NOMO-1 treated with dmso at 0.1 percent for 144 hours (cell line): Measurements from ENCODE around the gene COX10.
"Not testable (repeated sequence)": the region's sequence is repeated elsewhere in the genome, so short reads cannot be mapped to it uniquely, and the experiment has no call there.

Experiments
- DNase-seq: peaks from one replicate; lab custom pipeline; 2025; ENCODE audit not compliant: unreplicated experiment; lab: John Stamatoyannopoulos, UW

Gene COX10

GRCh38 chr17:14118951-14119350 lies 49.6 kb downstream of the COX10 start:
- no peak for DNase-seq

- DNase-seq: no peak
Measured at GRCh38 chr17:14119546-14119945, 50.2 kb downstream of the COX10 start.

- DNase-seq: no peak
Measured at GRCh38 chr17:14121952-14122351, 52.6 kb downstream of the COX10 start.

- no peak for DNase-seq
Measured at GRCh38 chr17:14123619-14124278, 54.4 kb downstream of the COX10 start.

- no peak for DNase-seq
Measured at GRCh38 chr17:14124854-14125253, 55.5 kb downstream of the COX10 start.

GRCh38 chr17:14125518-14126137 lies 56.3 kb downstream of the COX10 start:
- no peak for DNase-seq

- no peak for DNase-seq
Measured at GRCh38 chr17:14133104-14133503, 63.8 kb downstream of the COX10 start.

- DNase-seq: no peak
Measured at GRCh38 chr17:14134456-14134855, 65.2 kb downstream of the COX10 start.

- DNase-seq: no peak
Measured at GRCh38 chr17:14135906-14136590, 66.7 kb downstream of the COX10 start.

- DNase-seq: no peak
Measured at GRCh38 chr17:14138649-14139048, 69.3 kb downstream of the COX10 start.

- DNase-seq: no peak
Measured at GRCh38 chr17:14143688-14144087, 74.4 kb downstream of the COX10 start.

GRCh38 chr17:14144508-14144907 lies 75.2 kb downstream of the COX10 start:
- DNase-seq: no peak

- DNase-seq: no peak
Measured at GRCh38 chr17:14149751-14150150, 80.4 kb downstream of the COX10 start.

- no peak for DNase-seq
Measured at GRCh38 chr17:14150619-14151018, 81.3 kb downstream of the COX10 start.

- no peak for DNase-seq
Measured at GRCh38 chr17:14152721-14153120, 83.4 kb downstream of the COX10 start.

- no peak for DNase-seq
Measured at GRCh38 chr17:14153374-14153773, 84.1 kb downstream of the COX10 start.

GRCh38 chr17:14156689-14157088 lies 87.4 kb downstream of the COX10 start:
- DNase-seq: no peak

- no peak for DNase-seq
Measured at GRCh38 chr17:14157822-14158221, 88.5 kb downstream of the COX10 start.

GRCh38 chr17:14158707-14159106 lies 89.4 kb downstream of the COX10 start:
- no peak for DNase-seq

- no peak for DNase-seq
Measured at GRCh38 chr17:14161419-14161818, 92.1 kb downstream of the COX10 start.

GRCh38 chr17:14165616-14166015 lies 96.3 kb downstream of the COX10 start:
- no peak for DNase-seq

- not testable (repeated sequence) for DNase-seq
Measured at GRCh38 chr17:14167831-14168230, 98.5 kb downstream of the COX10 start.
